UCSD-AML1 (cell line): ENCODE measurements around the gene KIRREL3.

ENCODE experiments used
- DNase-seq: peaks from one replicate; lab custom pipeline; 2025; ENCODE audit not compliant: unreplicated experiment; lab: John Stamatoyannopoulos, UW

KIRREL3 gene

GRCh38 chr11:126744699-126745098 is 255.9 kb downstream of the KIRREL3 start:
- DNase-seq: no peak

- no peak for DNase-seq
These were observed 256.9 kb downstream of the KIRREL3 start for GRCh38 chr11:126743628-126744027.

GRCh38 chr11:126742582-126742981 is 258.0 kb downstream of the KIRREL3 start:
- DNase-seq: no peak

GRCh38 chr11:126740846-126741245 is 259.7 kb downstream of the KIRREL3 start:
- DNase-seq: no peak

- DNase-seq: no peak
These were observed 260.9 kb downstream of the KIRREL3 start for GRCh38 chr11:126739499-126740145.

- no peak for DNase-seq
These were observed 262.1 kb downstream of the KIRREL3 start for GRCh38 chr11:126738295-126739031.

- no peak for DNase-seq
These were observed 263.6 kb downstream of the KIRREL3 start for GRCh38 chr11:126736682-126737572.

- DNase-seq: no peak
These were observed 265.8 kb downstream of the KIRREL3 start for GRCh38 chr11:126734752-126735151.

- DNase-seq: no peak
These were observed 266.9 kb downstream of the KIRREL3 start for GRCh38 chr11:126733685-126734084.

GRCh38 chr11:126732981-126733380 is 267.6 kb downstream of the KIRREL3 start:
- no peak for DNase-seq

- DNase-seq: no peak
These were observed 268.9 kb downstream of the KIRREL3 start for GRCh38 chr11:126731576-126732142.

- DNase-seq: no peak
These were observed 273.2 kb downstream of the KIRREL3 start for GRCh38 chr11:126727381-126727780.

GRCh38 chr11:126725521-126725920 is 275.0 kb downstream of the KIRREL3 start:
- DNase-seq: no peak

GRCh38 chr11:126725043-126725442 is 275.5 kb downstream of the KIRREL3 start:
- no peak for DNase-seq

- no peak for DNase-seq
These were observed 276.9 kb downstream of the KIRREL3 start for GRCh38 chr11:126723665-126724045.

GRCh38 chr11:126722956-126723664 is 277.5 kb downstream of the KIRREL3 start:
- no peak for DNase-seq

GRCh38 chr11:126722006-126722736 is 278.4 kb downstream of the KIRREL3 start:
- DNase-seq: no peak

- no peak for DNase-seq
These were observed 279.9 kb downstream of the KIRREL3 start for GRCh38 chr11:126720539-126721235.

GRCh38 chr11:126719740-126720139 is 280.8 kb downstream of the KIRREL3 start:
- DNase-seq: no peak
